Fibroblast of gingiva (primary cell): Measurements from ENCODE around the gene HMGCS1.
"Not testable (repeated sequence)": the region's sequence is repeated elsewhere in the genome, so short reads cannot be mapped to it uniquely, and the experiment has no call there.

Experiments
- DNase-seq: peaks from one replicate; pipeline ENCODE4 v3.0.0-alpha.2; 2011; ENCODE audit warnings: low read depth

The HMGCS1 gene

DNA sequence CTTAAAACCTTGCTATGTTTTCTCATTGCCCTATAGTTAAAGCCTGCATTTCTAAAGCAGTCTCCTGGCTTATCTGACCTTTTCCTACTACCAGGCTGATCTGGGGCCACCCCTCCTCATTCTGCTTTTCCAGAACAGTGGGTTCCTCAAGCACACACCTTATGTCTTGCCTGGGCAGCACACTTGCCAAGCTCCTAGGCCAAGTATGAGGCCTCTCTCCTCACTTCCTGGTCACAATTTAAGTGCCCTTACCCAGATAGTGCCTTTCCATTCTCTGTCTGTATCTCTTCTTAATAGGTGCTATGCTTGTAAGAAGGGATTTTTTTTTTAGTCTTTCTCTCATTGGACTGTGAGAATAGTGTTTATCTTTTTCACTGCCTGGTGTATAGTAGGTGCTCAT, 39.7 kb downstream of the HMGCS1 start:
- no peak for DNase-seq

DNA sequence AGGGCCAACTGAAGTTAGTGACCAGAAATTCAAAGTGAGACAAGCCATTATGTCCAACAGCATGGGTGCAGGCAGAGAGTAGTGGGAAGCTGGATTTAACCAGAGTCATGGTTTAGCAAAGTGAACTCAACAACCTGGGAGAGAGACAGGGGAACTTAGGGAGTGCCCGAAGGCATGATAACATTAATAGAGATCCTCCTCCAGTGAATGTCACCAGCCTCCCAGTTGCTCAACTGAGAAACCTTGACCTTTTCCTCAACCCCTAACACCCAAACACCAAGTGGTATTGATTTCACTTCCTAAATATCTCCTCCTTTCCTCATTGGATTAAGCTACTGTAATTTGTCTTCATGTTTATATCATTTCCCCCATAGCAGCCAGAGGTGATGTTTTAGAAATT, 42.6 kb downstream of the HMGCS1 start:
- DNase-seq = no peak

DNA sequence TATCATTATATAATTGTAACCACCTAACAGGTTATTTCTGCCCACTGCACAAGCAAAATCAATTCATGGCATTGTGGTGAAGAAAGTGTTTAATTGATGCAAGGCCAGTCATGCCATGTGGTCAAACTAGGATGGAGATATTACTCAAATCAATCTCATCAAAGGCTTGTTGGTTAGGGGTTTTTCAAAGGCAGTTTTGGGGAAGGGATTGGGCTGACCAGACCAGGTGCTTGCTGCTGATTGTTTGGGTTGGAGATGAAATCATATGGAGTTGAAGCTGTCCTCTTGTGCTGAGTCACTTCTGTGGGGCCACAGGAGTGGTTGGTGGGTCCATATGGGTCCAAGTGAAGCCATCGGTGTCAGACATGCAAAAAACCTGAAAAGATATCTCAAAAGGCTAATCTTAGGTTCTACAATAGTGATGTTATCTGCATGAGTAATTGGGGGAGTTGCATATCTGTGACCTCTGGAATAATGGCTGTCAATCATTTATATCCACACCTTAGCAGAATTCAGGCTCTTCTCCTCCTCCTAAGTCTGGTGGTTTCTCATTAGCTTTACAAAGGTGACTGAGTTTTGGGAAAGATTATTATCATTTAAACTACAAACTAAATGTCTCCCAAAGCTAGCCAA, 44.9 kb downstream of the HMGCS1 start:
- no peak for DNase-seq

DNA sequence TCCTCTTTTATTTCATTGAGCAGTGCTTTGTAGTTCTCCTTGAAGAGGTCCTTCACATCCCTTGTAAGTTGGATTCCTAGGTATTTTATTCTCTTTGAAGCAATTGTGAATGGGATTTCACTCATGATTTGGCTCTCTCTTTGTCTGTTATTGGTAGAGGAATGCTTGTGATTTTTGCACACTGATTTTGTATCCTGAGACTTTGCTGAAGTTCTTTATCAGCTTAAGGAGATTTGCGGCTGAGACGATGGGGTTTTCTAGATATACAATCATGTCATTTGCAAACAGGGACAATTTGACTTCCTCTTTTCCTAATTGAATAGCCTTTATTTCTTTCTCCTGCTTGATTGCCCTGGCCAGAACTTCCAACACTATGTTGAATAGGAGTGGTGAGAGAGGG, 50.9 kb downstream of the HMGCS1 start:
- not testable (repeated sequence) for DNase-seq

DNA sequence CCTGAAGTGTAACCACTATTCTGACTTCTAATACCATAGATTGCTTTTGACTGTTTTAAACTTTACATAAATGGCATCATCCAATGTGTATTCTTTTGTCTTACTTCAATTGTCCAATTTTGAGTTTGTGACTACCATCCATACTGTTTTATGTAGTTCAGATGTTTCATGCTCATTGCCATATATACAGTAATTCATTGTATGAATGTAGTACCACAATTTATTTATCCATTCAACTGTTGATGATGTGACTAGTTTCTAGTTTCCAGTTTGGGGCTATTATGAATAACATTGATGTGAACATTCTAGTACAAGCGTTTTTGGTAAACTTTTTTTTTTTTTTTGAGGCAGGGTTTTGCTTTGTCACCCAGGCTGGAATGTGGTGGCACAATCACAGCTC, 55.1 kb downstream of the HMGCS1 start:
- no peak for DNase-seq

DNA sequence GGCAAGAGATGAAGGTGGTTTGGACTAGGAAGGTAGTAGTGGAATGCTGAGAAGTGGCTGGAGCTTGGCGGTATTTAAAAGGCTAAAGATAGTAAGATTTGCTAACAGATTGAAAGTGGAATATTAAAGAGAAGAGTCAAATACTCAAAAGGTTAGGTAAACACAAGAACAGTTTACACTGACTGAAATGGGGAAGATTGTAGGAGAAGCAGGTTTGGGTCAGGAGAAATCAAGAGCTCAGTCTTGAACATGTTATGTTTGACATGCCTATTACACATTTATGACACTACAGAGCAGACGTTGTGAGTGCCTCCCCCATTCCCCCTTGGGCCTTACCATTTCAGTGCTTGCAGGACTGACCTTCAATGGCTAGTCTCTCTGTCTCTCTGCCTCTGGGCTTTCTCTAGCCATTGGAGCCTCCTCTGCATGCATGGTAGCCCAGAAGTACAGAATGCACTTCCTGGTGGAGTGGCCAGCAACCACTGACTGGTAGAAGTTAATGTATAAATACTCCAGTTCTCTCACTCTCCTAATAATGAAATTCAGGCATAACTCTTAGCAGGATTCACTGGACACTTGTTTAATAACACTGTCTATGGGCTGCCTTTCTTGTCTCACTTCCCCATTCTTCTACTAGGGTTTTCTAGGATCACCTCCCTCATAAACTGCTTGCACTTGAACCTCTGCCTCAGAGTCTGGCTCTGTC, 56.8 kb downstream of the HMGCS1 start:
- no peak for DNase-seq

DNA sequence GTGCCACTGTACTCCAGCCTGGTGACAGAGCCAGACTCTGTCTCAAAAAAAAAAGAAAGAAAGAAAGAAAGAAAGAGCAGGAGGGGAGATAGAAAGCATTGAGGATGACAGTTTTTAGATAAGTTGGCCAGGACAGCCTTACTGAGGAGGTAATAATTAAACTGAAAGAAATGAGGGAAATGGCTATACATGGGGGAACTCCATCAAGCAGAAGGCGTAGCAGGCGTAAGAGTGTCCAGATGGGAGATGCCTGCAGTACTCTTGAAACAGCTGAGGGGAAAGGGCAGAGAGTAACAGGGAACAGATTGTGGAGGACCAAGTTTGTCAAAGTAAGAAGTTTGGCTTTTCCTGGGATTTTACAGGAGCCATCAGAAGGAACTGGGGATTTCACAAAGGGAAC, 57.5 kb downstream of the HMGCS1 start:
- DNase-seq = no peak

DNA sequence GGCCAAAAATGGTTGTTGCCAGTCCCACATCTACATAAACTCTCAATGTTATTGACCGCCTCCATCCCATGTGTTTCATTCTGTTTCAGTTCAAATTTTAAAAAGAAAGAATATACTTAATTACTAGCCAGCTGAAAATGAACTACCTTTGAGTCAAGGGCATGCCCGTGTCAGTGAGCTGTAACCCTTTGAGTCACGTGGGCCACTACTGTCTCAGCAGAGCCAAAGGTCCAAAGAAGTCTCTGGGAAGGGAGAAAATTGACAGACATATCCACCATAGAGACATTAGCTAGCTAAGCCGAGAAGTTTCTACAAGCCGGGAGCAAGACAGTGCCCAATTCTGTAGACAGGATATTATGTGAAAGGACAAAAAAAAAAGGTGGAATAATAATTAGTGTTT, 61.5 kb downstream of the HMGCS1 start:
- DNase-seq = no peak

DNA sequence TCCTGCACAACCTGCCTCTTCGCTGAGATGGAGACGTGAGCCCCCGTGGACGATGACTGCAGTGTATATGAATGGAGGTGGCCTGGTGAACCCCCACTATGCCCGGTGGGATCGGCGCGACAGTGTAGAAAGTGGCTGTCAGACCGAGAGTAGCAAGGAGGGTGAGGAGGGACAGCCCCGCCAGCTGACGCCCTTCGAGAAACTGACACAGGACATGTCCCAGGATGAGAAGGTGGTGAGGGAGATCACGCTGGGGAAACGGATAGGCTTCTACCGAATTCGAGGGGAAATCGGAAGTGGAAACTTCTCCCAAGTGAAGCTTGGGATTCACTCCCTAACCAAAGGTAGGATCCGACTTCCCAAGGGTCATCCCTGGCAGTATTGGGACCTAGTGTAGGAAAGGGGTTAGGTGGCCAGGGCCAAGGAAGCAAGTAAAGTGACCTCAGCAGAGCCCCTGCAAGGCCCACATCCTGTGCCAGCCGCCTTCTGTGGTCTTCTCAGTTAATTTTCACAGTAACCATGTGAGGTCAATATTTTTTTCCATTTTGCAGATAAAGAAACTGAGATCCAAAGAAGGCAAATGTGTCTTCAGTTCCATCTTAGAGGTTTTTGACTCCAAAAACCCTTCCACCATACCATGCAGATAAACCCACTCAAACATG, 67.4 kb downstream of the HMGCS1 start:
- no peak for DNase-seq

DNA sequence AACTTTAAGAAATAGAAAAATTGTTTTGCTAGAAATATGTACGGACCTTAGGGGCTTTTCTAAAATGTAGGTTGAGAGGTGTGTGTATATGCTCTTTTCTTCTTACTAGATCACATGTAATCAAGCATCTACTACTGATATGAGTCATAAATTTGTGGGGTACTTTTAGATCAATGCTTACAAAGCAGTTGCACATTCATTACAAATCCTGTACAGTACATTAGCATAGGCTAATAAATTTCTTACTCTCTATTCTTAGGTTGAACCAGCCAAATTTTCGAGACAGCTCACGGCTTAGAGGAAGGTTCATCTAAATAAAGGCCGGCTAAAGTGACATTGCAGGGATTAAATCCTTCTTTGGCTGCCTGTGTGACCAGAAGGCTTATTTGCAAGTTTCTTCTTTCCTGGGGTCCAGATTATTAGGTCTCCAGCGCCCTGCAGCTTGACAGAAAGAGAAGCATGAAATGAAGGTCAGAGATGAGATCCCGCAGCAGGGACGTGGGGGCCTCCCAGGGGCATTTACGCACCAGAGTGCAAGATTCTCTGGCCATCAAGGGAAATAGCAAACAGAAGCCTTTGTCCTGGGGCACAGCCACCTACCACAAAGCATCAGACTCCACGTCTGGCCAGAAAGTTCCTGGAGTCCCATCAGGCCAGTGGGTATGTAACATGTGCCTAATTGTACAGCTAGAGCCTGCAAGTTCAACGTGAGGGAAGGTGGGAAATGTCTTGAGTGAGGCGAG, 68.2 kb downstream of the HMGCS1 start:
- DNase-seq = no peak

DNA sequence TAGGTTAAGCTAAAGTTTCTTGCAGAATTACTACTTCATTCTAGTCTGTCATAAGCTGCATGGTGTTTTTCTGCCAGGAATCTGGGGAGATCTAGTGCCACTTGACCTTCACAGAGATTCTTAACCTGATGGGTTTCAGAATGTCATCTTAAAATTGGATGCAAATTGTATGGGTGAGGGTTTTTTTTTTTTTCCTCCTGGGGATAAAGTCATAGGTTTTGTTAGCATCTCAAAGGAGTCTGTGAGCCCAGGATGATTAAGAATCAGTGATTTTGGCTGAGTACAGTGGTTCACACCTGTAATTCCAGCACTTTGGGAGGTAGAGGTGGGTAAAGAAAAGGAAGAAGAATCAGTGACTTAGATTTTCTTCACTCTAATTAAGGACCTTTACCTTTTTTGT, 69.9 kb downstream of the HMGCS1 start:
- no peak for DNase-seq

DNA sequence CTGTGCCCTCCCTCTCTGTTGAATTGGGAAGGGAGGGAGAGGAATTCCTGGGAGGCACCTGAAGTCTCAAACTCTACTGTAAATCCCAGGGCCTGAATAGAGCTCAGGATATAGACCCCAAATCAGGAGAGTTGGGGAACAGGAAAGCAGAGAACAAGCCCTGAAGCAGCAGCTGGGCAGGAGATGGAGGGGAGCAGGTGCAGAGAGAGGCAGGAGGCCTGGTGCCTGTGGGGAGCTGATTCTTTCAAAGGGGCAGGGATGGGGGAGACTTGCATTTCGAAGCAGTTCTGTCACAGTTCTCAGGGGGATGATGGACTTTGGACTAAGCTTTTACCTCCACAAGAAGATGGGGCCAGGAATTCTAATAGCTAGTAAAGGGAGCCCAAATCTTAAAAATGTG, 71.0 kb downstream of the HMGCS1 start:
- no peak for DNase-seq
